SK-N-SH (cell line): ENCODE measurements around the gene LCNL1. TPM values are rescaled to one million over a fixed set of nuclear protein-coding genes. Genes with fewer than 3 reads are reported as not detected.
A peak's percentile ranks its signal among the peaks of the same experiment; 100 is the strongest.

ENCODE experiments used
- CTCF ChIA-PET: fragments of 300-600, 350-600 bp; formaldehyde crosslinking; extraction: SDS; loops from one replicate; lab custom pipeline; 2021; lab: Yijun Ruan, JAX
- POLR2A ChIA-PET: fragments of 350-600 bp; sonication (Branson Sonifier 250); formaldehyde crosslinking; extraction: SDS; loops from one replicate; lab custom pipeline; 2020; ENCODE audit warnings: antibody characterized with exemption, inconsistent platforms; lab: Yijun Ruan, JAX
- DNase-seq: peaks from one replicate; pipeline ENCODE4 v3.0.0; 2012
- H2AFZ ChIP-seq: fragments of 200-600 bp; sonication (generic); 2 replicates; pipeline ENCODE4 v1.8.1; 2016; ENCODE audit warnings: antibody characterized with exemption, mild to moderate bottlenecking, low read depth
- H3F3A ChIP-seq: fragments of 200-600 bp; sonication (generic); replicated peaks from 2 replicates; pipeline ENCODE3; 2016; ENCODE audit warnings: antibody characterized with exemption, mild to moderate bottlenecking; ENCODE audit not compliant: insufficient read depth
- H3K27ac ChIP-seq, 2 experiments: fragments of 200-500 bp in 1 of 2; fragments of 200-600 bp in 1 of 2; sonication (Bioruptor generic) in 1 of 2; sonication (generic), shearing (Covaris generic) in 1 of 2; 2 replicates each; pipeline versions ENCODE4 v1.5.1 to v1.6.1; 2014 to 2016; ENCODE audit warnings: low read depth in 2 of 2, inconsistent platforms in 1 of 2, low read length in 1 of 2, mild to moderate bottlenecking in 1 of 2, mixed read lengths in 1 of 2
- H3K27me3 ChIP-seq: fragments of 200-600 bp; sonication (generic), shearing (Covaris generic); 2 replicates; pipeline ENCODE4 v1.6.1; 2016; ENCODE audit warnings: mixed run types; ENCODE audit not compliant: insufficient read depth
- H3K36me3 ChIP-seq, 2 experiments: fragments of 200-500 bp in 1 of 2; fragments of 200-600 bp in 1 of 2; sonication (Bioruptor generic) in 1 of 2; sonication (generic) in 1 of 2; replicated peaks in 1 of 2; 2 replicates each; pipeline versions ENCODE3 to v1.5.1; 2014 to 2016; ENCODE audit warnings: low read length in 1 of 2, mild to moderate bottlenecking in 1 of 2; ENCODE audit not compliant: insufficient read depth in 2 of 2, control insufficient read depth in 1 of 2
- H3K4me1 ChIP-seq, 2 experiments: fragments of 200-500 bp in 1 of 2; fragments of 200-600 bp in 1 of 2; sonication (Bioruptor generic) in 1 of 2; sonication (generic), shearing (Covaris generic) in 1 of 2; 2 replicates each; pipeline versions ENCODE4 v1.5.1 to v1.6.1; 2014 to 2016; ENCODE audit warnings: low read depth in 1 of 2, low read length in 1 of 2, mixed run types in 1 of 2; ENCODE audit not compliant: insufficient read depth in 2 of 2, control insufficient read depth in 1 of 2
- H3K4me2 ChIP-seq: fragments of 200-600 bp; sonication (generic), shearing (Covaris generic); 2 replicates; pipeline ENCODE4 v1.6.1; 2017; ENCODE audit warnings: mixed run types
- H3K4me3 ChIP-seq, 2 experiments: fragments of 200-500 bp in 1 of 2; fragments of 200-600 bp in 1 of 2; sonication (Bioruptor generic) in 1 of 2; sonication (generic), shearing (Covaris generic) in 1 of 2; 2 replicates each; pipeline versions ENCODE4 v1.5.1 to v1.8.1; 2014 to 2016; ENCODE audit warnings: low read depth in 2 of 2, inconsistent platforms in 1 of 2, low read length in 1 of 2, mild to moderate bottlenecking in 1 of 2, mixed read lengths in 1 of 2, moderate library complexity in 1 of 2
- H3K79me2 ChIP-seq: fragments of 200-600 bp; sonication (generic); 2 replicates; pipeline ENCODE4 v1.8.1; 2017; ENCODE audit warnings: mild to moderate bottlenecking; ENCODE audit not compliant: insufficient read depth
- H3K9ac ChIP-seq: fragments of 200-600 bp; sonication (generic); 2 replicates; pipeline ENCODE4 v1.6.1; 2017; ENCODE audit warnings: mixed run types
- H3K9me2 ChIP-seq: fragments of 200-600 bp; sonication (generic); 2 replicates; pipeline ENCODE4 v1.6.1; 2017; ENCODE audit warnings: mixed run types
- H3K9me3 ChIP-seq: fragments of 200-600 bp; sonication (generic); 2 replicates; pipeline ENCODE4 v1.6.1; 2017; ENCODE audit warnings: mixed run types, mild to moderate bottlenecking, moderate library complexity
- H4K20me1 ChIP-seq: fragments of 200-600 bp; sonication (generic); 2 replicates; pipeline ENCODE4 v1.6.1; 2017; ENCODE audit warnings: mild to moderate bottlenecking, mixed run types; ENCODE audit not compliant: insufficient read depth
- CHD2 ChIP-seq: fragments of 150-350 bp; IDR thresholded peaks from 2 replicates; pipeline ENCODE4 v1.6.1; 2018; ENCODE audit warnings: low read length; ENCODE audit not compliant: partially characterized antibody
- ELF1 ChIP-seq: IDR thresholded peaks from 2 replicates; pipeline ENCODE4 v1.4.0; 2012
- EZH2phosphoT487 ChIP-seq: fragments of 200-600 bp; sonication (generic); IDR thresholded peaks from 2 replicates; pipeline ENCODE4 v1.6.1; 2017; ENCODE audit warnings: low read depth, mixed run types, mild to moderate bottlenecking, antibody characterized with exemption, moderate library complexity, borderline replicate concordance
- FOXJ3 ChIP-seq: sonication (generic); formaldehyde crosslinking; IDR thresholded peaks from 2 replicates; pipeline ENCODE4 v1.5.1; 2020; ENCODE audit warnings: mild to moderate bottlenecking, missing genetic modification reagents
- GATA2 ChIP-seq: sonication (generic); formaldehyde crosslinking; IDR thresholded peaks from 2 replicates; pipeline ENCODE4 v1.5.0; 2020; ENCODE audit warnings: mild to moderate bottlenecking, missing genetic modification reagents
- JUND ChIP-seq: IDR thresholded peaks from 2 replicates; pipeline ENCODE4 v1.4.0; 2012
- MEF2A ChIP-seq: IDR thresholded peaks from 2 replicates; pipeline ENCODE4 v1.4.0; 2012; ENCODE audit warnings: low read depth, borderline replicate concordance
- MXI1 ChIP-seq: IDR thresholded peaks from 2 replicates; pipeline ENCODE4 v1.6.1; 2012; ENCODE audit warnings: mild to moderate bottlenecking, low read depth, low read length, improper control_type of control experiment
- RCOR1 ChIP-seq: fragments of 150-350 bp; IDR thresholded peaks from 2 replicates; pipeline ENCODE4 v1.6.1; 2017; ENCODE audit warnings: antibody characterized with exemption, low read length
- RFX5 ChIP-seq: IDR thresholded peaks from 2 replicates; pipeline ENCODE4 v1.6.1; 2012; ENCODE audit warnings: mild to moderate bottlenecking, improper control_type of control experiment, low read length
- RXRA ChIP-seq: IDR thresholded peaks from 2 replicates; pipeline ENCODE4 v1.4.0; 2012; ENCODE audit warnings: low read depth, mild to moderate bottlenecking, borderline replicate concordance
- TAF1 ChIP-seq: IDR thresholded peaks from 2 replicates; pipeline ENCODE4 v1.6.1; 2012; ENCODE audit warnings: low read depth, mild to moderate bottlenecking, low read length, moderate library complexity, borderline replicate concordance
- TCF12 ChIP-seq: IDR thresholded peaks from 2 replicates; pipeline ENCODE4 v1.4.0; 2012
- TEAD4 ChIP-seq: IDR thresholded peaks from 2 replicates; pipeline ENCODE4 v1.4.0; 2012; ENCODE audit warnings: mild to moderate bottlenecking, borderline replicate concordance; ENCODE audit not compliant: insufficient read depth
- YY1 ChIP-seq: IDR thresholded peaks from 2 replicates; pipeline ENCODE4 v1.4.0; 2012; ENCODE audit warnings: low read depth, mild to moderate bottlenecking
- WGBS: methylation state at CpG from one replicate; pipeline ENCODE4 v1.1.6; 2017; ENCODE audit warnings: low lambda C conversion rate; 5-methylcytosine and 5-hydroxymethylcytosine counted together
- polyA plus RNA-seq, 3 experiments: library from polyadenylated mRNA; depleted of rRNA; stranded (reverse); fragments of >200 nt; gene quantifications; 2 replicates each; pipeline ENCODE4 v1.2.3, GENCODE V29; 2012
- TF ChIP-seq, protein P1 (sequence below): IDR thresholded peaks from 2 replicates; pipeline ENCODE4 v1.4.0; 2012; ENCODE audit warnings: low read depth, borderline replicate concordance
- TF ChIP-seq, protein P2 (sequence below): IDR thresholded peaks from 2 replicates; pipeline ENCODE4; 2012
- TF ChIP-seq, protein P3 (sequence below): fragments of 200-600 bp; sonication (generic); IDR thresholded peaks from 2 replicates; pipeline ENCODE4 v1.6.1; 2017; ENCODE audit warnings: antibody characterized with exemption, mild to moderate bottlenecking, moderate library complexity
- TF ChIP-seq, protein P4 (sequence below): fragments of 150-350 bp; IDR thresholded peaks from 2 replicates; pipeline ENCODE4 v1.6.1; 2016; ENCODE audit warnings: mild to moderate bottlenecking, low read depth, low read length

The LCNL1 gene
- polyA plus RNA-seq, 1 of the 3 experiments (the other 2 are of a cell fraction): not detected

DNA sequence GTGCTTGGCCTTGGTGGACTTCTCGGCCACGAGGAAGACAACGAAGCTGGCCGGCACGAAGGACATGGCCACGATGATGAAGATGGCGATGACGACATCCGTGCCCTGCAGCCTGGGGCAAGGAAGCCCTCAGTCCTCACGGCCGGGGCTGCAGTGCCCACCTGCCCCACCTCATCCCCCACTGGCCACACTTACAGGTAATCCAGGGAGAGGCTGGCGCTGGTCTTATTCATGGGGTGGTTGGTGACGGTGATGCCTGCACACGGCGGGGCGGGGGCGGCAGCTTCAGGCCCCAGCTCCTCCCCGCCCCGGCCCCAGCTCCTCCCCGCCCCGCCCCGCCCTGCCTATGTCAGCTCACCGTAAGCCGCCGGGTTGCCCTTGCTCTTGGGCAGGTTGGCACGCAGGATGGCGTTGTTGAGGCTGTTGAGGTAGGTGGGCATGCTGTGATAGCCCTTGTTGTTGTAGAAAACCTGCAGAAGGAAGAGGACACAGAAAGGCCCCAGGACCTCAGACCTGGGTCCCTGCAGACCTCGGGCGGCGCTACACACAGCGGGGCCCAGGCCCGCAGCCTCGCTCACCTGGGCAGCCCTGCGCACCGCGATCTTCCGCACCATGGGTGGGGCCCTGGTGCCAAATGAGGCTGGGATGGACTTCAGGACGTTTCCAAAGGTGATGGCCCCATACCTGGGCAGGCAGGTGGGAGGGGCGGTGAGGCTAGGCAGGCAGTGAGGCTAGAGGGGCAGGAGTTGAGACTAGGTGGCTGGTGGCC is 29.3 kb downstream of the LCNL1 start:
- 92% methylated on average over 17 of the region's 39 CpGs for WGBS
- no peak for DNase-seq
- Histone ChIP-seq H3K79me2 (no peaks in the 10 kb centered on the region), H3K27ac (no peak overlapping the region), H3K9me3 (no peaks in the 10 kb centered on the region), H3K9ac (no peak overlapping the region), H3K27me3 (no peaks in the 10 kb centered on the region), H3K4me2 (no peak overlapping the region), H3K9me2 (no peaks in the 10 kb centered on the region), H3K4me1 (no peaks in the 10 kb centered on the region), H3K36me3 (peaks cover 0 to 22% of the 10 kb centered on the region in 2 experiments), H3K4me3 (no peak overlapping the region), H2AFZ (no peak overlapping the region), H4K20me1 (no peaks in the 10 kb centered on the region), H3F3A (no peaks in the 10 kb centered on the region)
- no peak for TF ChIP-seq TEAD4
- ChIA-PET CTCF (interaction anchor here (1.1 to 2.2 kb wide), 4 partner anchors 17 to 64 kb away, joined by 3 to 10 read pairs (median 3); no protein-coding TSS in a partner anchor), POLR2A (no interaction called here)

DNA sequence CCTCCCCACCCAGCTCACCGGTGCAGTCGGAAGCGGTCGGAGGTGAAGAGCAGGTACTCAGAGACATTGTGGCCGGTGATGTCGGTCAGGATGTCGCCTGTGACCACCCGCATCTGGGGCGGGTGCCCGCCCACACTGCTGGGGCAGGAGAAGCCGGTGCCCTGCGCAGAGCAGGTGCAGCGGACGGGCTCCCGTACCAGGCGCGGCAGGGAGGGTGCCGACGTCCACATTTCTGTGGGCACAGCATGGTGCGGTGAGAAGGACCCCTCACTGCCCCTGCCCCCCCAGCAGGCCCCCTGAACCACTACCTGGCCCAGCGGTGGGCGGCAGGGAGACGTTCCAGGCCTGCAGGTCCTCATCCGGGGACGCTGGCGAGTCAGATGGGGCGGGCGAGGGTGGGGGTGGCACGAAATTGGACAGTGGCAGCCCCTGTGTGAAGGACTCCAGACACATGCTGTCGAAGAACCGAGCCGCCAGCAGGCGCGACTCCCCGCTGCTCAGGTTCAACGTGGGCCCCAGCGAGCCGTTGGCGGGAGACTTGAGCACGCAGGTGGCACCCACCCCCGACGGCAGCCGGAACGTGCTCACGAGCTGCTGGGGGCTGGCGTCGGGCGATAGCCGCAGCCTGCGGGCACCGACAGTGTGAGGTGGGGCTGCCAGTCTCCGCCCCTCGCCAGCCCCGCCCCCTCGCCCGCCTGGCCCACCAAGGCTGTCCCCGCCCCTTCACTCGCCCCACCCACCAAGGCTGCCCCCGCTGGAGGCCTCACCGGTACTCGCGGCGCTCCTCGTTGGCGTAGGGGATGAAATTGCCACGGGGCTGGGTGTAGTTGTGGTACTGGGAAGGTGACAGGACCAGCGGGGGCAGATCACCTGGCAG is 30.1 kb downstream of the LCNL1 start:
- H3K4me1 ChIP-seq: no peaks in the 10 kb centered on the region
- H3K27ac ChIP-seq: no peak overlapping the region
- H3K9ac ChIP-seq: no peak overlapping the region
- no peaks in the 10 kb centered on the region for H3K27me3 ChIP-seq
- POLR2A ChIA-PET: no interaction called here
- no peaks in the 10 kb centered on the region for H3K79me2 ChIP-seq
- H3K36me3 ChIP-seq: peaks cover 0 to 23% of the 10 kb centered on the region in 2 experiments
- H3K9me2 ChIP-seq: no peaks in the 10 kb centered on the region
- H2AFZ ChIP-seq: no peak overlapping the region
- peak; percentile 63 for DNase-seq
- CTCF ChIA-PET: interaction anchor here (0.9 to 2.2 kb wide), 5 partner anchors 16 to 36 kb away, joined by 3 to 10 read pairs (median 3); partner anchors contain the start of gene PTGDS
- H3K9me3 ChIP-seq: no peaks in the 10 kb centered on the region
- 95% methylated on average over 41 of the region's 67 CpGs for WGBS
- H3K4me3 ChIP-seq: no peak overlapping the region
- H3K4me2 ChIP-seq: no peak overlapping the region
- no peaks in the 10 kb centered on the region for H4K20me1 ChIP-seq
- no peaks in the 10 kb centered on the region for H3F3A ChIP-seq
- TF ChIP-seq MXI1: no peak
- TF ChIP-seq CHD2: no peak
- TF ChIP-seq, protein P1, sequence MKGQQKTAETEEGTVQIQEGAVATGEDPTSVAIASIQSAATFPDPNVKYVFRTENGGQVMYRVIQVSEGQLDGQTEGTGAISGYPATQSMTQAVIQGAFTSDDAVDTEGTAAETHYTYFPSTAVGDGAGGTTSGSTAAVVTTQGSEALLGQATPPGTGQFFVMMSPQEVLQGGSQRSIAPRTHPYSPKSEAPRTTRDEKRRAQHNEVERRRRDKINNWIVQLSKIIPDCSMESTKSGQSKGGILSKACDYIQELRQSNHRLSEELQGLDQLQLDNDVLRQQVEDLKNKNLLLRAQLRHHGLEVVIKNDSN: no peak
- TF ChIP-seq JUND: no peak
- TF ChIP-seq, protein P2, sequence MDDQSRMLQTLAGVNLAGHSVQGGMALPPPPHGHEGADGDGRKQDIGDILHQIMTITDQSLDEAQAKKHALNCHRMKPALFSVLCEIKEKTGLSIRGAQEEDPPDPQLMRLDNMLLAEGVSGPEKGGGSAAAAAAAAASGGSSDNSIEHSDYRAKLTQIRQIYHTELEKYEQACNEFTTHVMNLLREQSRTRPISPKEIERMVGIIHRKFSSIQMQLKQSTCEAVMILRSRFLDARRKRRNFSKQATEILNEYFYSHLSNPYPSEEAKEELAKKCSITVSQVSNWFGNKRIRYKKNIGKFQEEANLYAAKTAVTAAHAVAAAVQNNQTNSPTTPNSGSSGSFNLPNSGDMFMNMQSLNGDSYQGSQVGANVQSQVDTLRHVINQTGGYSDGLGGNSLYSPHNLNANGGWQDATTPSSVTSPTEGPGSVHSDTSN: no peak
- no peak for TF ChIP-seq RFX5
- TF ChIP-seq, protein P3, sequence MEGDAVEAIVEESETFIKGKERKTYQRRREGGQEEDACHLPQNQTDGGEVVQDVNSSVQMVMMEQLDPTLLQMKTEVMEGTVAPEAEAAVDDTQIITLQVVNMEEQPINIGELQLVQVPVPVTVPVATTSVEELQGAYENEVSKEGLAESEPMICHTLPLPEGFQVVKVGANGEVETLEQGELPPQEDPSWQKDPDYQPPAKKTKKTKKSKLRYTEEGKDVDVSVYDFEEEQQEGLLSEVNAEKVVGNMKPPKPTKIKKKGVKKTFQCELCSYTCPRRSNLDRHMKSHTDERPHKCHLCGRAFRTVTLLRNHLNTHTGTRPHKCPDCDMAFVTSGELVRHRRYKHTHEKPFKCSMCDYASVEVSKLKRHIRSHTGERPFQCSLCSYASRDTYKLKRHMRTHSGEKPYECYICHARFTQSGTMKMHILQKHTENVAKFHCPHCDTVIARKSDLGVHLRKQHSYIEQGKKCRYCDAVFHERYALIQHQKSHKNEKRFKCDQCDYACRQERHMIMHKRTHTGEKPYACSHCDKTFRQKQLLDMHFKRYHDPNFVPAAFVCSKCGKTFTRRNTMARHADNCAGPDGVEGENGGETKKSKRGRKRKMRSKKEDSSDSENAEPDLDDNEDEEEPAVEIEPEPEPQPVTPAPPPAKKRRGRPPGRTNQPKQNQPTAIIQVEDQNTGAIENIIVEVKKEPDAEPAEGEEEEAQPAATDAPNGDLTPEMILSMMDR: no peak
- TF ChIP-seq, protein P4, sequence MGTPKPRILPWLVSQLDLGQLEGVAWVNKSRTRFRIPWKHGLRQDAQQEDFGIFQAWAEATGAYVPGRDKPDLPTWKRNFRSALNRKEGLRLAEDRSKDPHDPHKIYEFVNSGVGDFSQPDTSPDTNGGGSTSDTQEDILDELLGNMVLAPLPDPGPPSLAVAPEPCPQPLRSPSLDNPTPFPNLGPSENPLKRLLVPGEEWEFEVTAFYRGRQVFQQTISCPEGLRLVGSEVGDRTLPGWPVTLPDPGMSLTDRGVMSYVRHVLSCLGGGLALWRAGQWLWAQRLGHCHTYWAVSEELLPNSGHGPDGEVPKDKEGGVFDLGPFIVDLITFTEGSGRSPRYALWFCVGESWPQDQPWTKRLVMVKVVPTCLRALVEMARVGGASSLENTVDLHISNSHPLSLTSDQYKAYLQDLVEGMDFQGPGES: no peak
- no peak for TF ChIP-seq RXRA
- no peak for TF ChIP-seq EZH2phosphoT487
- no peak for TF ChIP-seq YY1
- no peak for TF ChIP-seq ELF1
- TF ChIP-seq FOXJ3 (CRISPR knock-in tag): no peak
- TF ChIP-seq TCF12: no peak
- TF ChIP-seq TAF1: no peak
- no peak for TF ChIP-seq GATA2 (CRISPR knock-in tag)
- TF ChIP-seq MEF2A: no peak
- no peak for TF ChIP-seq RCOR1
